OCI-LY3 (cell line): ENCODE results near the gene ANGPTL4.
"Not testable (repeated sequence)": the region's sequence is repeated elsewhere in the genome, so short reads cannot be mapped to it uniquely, and the experiment has no call there.

Experiments
- H2AFZ ChIP-seq: fragments of 200-600, 300-600 bp; shearing (Covaris generic); 2 replicates; pipeline ENCODE4 v1.6.0; 2014; ENCODE audit warnings: antibody characterized with exemption, low read depth, low read length
- H3K27ac ChIP-seq: fragments of 200-600, 300-600 bp; sonication (generic); 2 replicates; pipeline ENCODE4 v1.5.1; 2014; ENCODE audit warnings: mild to moderate bottlenecking, low read length, moderate library complexity, mixed read lengths
- H3K27me3 ChIP-seq: fragments of 200-600, 300-600 bp; sonication (generic); 2 replicates; pipeline ENCODE4 v1.6.1; 2014; ENCODE audit warnings: low read depth, low read length, mixed read lengths
- H3K36me3 ChIP-seq: fragments of 200-600, 300-600 bp; sonication (generic); replicated peaks from 2 replicates; pipeline ENCODE3; 2014; ENCODE audit warnings: low read depth, low read length, mixed read lengths
- H3K4me1 ChIP-seq: fragments of 300-600, 200-600 bp; sonication (generic); 2 replicates; pipeline ENCODE4 v1.6.1; 2014; ENCODE audit warnings: low read length, mixed read lengths
- H3K4me2 ChIP-seq: fragments of 200-600, 300-600 bp; sonication (generic); 2 replicates; pipeline ENCODE4 v1.6.1; 2014; ENCODE audit warnings: low read length, mixed read lengths
- H3K4me3 ChIP-seq: fragments of 300-600, 200-600 bp; sonication (generic); 2 replicates; pipeline ENCODE4 v1.5.1; 2014; ENCODE audit warnings: antibody characterized with exemption, mild to moderate bottlenecking, low read length, moderate library complexity
- H3K79me2 ChIP-seq: fragments of 300-600, 200-600 bp; shearing (Covaris generic); 2 replicates; pipeline ENCODE4 v1.6.1; 2014; ENCODE audit warnings: mild to moderate bottlenecking, low read length, mixed read lengths
- H3K9ac ChIP-seq: fragments of 300-600, 200-600 bp; shearing (Covaris generic); 2 replicates; pipeline ENCODE4 v1.6.0; 2014; ENCODE audit warnings: mild to moderate bottlenecking, low read length, moderate library complexity
- H3K9me3 ChIP-seq: fragments of 200-600, 300-600 bp; shearing (Covaris generic); 2 replicates; pipeline ENCODE4 v1.6.1; 2014; ENCODE audit warnings: low read length, mixed read lengths; ENCODE audit not compliant: insufficient read depth
- H4K20me1 ChIP-seq: fragments of 200-600, 300-600 bp; sonication (generic); 2 replicates; pipeline ENCODE4 v1.6.1; 2016; ENCODE audit warnings: low read length, mixed read lengths; ENCODE audit not compliant: insufficient read depth
- CTCF ChIP-seq: fragments of 200-600, 300-600 bp; sonication (generic); IDR thresholded peaks from 2 replicates; pipeline ENCODE4 v1.5.1; 2014; ENCODE audit warnings: antibody characterized with exemption, low read length, low read depth
- EZH2phosphoT487 ChIP-seq: fragments of 200-600 bp; shearing (Covaris generic); IDR thresholded peaks from 2 replicates; pipeline ENCODE4 v1.6.1; 2018; ENCODE audit warnings: antibody characterized with exemption, mixed run types, low read depth

Gene ANGPTL4

GRCh38 chr19:8352134-8352827 is 11.7 kb upstream of the ANGPTL4 start:
- H3K36me3 ChIP-seq, result no peaks in the 10 kb centered on the region
- H3K4me1 ChIP-seq, result 0 out of 2 replicates have a peak, but pooled peaks cover 2% of the 10 kb centered on the region
- TF ChIP-seq CTCF (no peak), EZH2phosphoT487 (no peak)
- no peaks in the 10 kb centered on the region for H3K79me2 ChIP-seq
- H2AFZ ChIP-seq, result no peak overlapping the region
- no peak overlapping the region for H3K4me3 ChIP-seq
- no peak overlapping the region; the same call in 1 of the 2 replicates for H3K4me2 ChIP-seq
- H3K27me3 ChIP-seq, result peaks cover 7% of the 10 kb centered on the region
- no peak overlapping the region for H3K9ac ChIP-seq
- H4K20me1 ChIP-seq, result no peaks in the 10 kb centered on the region
- H3K27ac ChIP-seq, result no peak overlapping the region
- H3K9me3 ChIP-seq, result no peaks in the 10 kb centered on the region

- not testable (repeated sequence) for H3K4me2 ChIP-seq, H3K4me3 ChIP-seq, H2AFZ ChIP-seq, H4K20me1 ChIP-seq, H3K9ac ChIP-seq, H3K27ac ChIP-seq, H3K79me2 ChIP-seq, H3K27me3 ChIP-seq, H3K36me3 ChIP-seq, H3K9me3 ChIP-seq, H3K4me1 ChIP-seq
Measured at GRCh38 chr19:8352845-8353244, 11.1 kb upstream of the ANGPTL4 start.

GRCh38 chr19:8355631-8356402 is 8.1 kb upstream of the ANGPTL4 start:
- no peak for TF ChIP-seq CTCF
- no peak for TF ChIP-seq EZH2phosphoT487
- Histone ChIP-seq H3K27me3 (peaks cover 7% of the 10 kb centered on the region), H3K27ac (no peak overlapping the region), H3K9ac (no peak overlapping the region), H3K4me1 (0 out of 2 replicates have a peak, but pooled peaks cover 2% of the 10 kb centered on the region), H4K20me1 (no peaks in the 10 kb centered on the region), H2AFZ (no peak overlapping the region), H3K9me3 (no peaks in the 10 kb centered on the region), H3K4me3 (no peak overlapping the region), H3K4me2 (no peak overlapping the region), H3K79me2 (no peaks in the 10 kb centered on the region), H3K36me3 (no peaks in the 10 kb centered on the region)

GRCh38 chr19:8357007-8357521 is 6.9 kb upstream of the ANGPTL4 start:
- H3K9me3 ChIP-seq, result no peaks in the 10 kb centered on the region
- no peak overlapping the region for H3K9ac ChIP-seq
- H3K27ac ChIP-seq, result no peak overlapping the region
- no peak overlapping the region for H3K4me2 ChIP-seq
- no peak for TF ChIP-seq CTCF
- no peaks in the 10 kb centered on the region for H3K79me2 ChIP-seq
- no peaks in the 10 kb centered on the region for H3K36me3 ChIP-seq
- peaks cover 2% of the 10 kb centered on the region for H3K27me3 ChIP-seq
- H2AFZ ChIP-seq, result no peak overlapping the region
- no peaks in the 10 kb centered on the region for H4K20me1 ChIP-seq
- H3K4me3 ChIP-seq, result no peak overlapping the region
- H3K4me1 ChIP-seq, result 0 out of 2 replicates have a peak, but pooled peaks cover 2% of the 10 kb centered on the region
